Anterior cingulate cortex (tissue), 58 donors: ENCODE results near the gene NEU4.
A peak's percentile ranks its signal among the peaks of the same experiment; 100 is the strongest.
"Not testable (repeated sequence)": the region's sequence is repeated elsewhere in the genome, so short reads cannot be mapped to it uniquely, and the experiment has no call there.

Experiments
- DNase-seq, 58 donors: peaks; one replicate each; lab custom pipeline; 2025; lab: John Stamatoyannopoulos, UW

Gene NEU4

DNA sequence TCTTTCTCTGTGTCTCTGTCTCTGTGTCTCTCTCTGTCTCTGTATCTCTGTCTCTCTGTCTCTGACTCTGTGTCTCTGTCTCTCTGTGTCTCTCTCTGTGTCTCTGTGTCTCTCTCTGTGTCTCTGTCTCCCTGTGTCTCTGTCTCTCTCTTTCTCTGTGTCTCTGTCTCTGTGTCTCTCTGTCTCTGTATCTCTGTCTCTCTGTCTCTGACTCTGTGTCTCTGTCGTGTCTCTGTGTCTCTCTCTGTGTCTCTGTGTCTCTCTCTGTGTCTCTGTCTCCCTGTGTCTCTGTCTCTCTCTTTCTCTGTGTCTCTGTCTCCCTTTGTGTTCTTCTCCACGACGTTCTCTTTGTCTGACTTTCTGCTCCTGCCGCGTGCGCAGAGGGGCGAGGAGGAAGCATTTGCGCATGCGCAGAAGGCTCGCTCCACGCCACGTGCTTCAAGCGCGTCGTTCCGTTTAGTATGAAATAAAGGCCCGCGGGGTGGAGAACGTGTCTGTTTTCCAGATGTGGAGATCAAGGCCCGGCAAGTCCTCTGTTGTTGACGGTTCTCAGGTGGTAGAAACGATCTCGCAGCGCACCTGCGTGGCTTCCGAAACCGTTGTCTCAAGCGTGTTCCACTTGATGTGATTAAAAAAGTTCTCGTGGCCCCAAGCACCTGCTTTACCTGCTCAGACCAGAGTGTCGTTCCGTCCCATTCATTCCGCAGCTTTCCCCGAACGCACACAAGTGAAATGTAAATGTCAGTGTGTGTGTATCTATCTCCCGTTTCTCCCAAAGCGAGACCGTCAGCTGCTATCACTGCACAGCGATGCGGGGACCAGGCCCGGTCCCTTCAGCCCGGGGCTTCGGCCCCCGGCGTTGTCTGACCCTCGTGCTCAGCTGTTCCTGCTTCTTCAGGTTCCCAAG is 14.8 kb downstream of the NEU4 start:
- DNase-seq, result not testable (repeated sequence)

GRCh38 chr2:241827394-241827793 is 18.4 kb downstream of the NEU4 start:
- DNase-seq, result no peak

GRCh38 chr2:241833101-241833663 is 24.2 kb downstream of the NEU4 start:
- DNase-seq, result no peak

- not testable (repeated sequence) for DNase-seq
Observed at GRCh38 chr2:241833756-241834526, 24.9 kb downstream of the NEU4 start.

- DNase-seq, result no peak
Observed at GRCh38 chr2:241834527-241835210, 25.7 kb downstream of the NEU4 start.

GRCh38 chr2:241835611-241836010 is 26.6 kb downstream of the NEU4 start:
- DNase-seq, result no peak

DNA sequence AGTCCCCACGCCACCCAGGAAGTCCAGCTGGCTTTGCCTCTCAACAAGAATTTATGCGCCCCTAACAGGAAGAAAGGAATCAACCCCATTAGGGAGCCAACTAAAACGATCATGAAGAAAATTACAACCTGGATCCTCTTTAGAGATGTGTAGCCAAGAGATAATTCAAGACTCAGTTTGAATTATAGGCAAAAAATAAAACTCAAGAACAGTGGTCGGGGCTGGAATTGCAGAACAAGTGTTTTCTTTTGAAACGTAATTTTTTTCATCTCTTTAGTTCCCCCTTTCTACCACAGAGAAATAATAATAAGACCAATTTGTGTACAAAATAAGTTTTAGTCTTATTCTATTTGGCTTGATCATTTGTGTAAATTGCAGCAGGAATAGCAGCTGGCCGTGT is 27.3 kb downstream of the NEU4 start:
- DNase-seq, result no peak

DNA sequence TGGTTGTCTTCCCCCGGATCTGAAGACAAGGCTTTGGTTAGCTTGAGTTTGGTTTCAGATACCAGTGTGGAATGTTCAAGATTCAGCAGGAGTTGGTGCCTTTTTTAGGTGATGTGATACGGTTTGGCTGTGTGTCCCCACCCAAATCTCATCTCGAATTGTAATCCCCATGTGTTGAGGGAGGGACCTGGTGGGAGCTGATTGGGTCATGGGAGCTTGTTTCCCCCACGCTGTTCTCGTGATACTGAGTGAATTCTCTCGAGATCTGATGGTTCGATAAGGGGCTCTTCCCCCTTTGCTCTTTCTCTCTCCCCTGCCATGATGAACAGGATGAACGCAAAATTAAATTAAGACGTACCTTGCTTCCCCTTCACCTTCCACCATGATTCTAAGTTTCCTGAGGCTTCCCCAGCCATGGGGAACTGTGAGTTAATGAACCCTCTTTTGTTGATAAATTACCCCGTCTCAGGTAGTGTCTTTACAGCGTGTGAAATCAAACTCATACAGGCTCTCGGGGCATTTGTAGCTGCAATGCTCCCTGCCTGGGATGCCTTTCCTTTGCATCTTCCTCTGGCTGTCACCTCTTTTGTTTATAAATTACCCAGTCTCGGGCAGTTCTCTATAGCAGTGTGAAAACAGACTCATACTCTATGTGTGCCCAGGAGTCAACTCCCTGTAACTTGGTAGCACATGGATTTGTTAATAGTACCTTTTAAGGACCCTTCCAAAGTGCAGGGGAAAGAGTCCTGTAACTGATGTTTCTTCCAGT is 28.4 kb downstream of the NEU4 start:
- no peak for DNase-seq

- DNase-seq, result no peak
Observed at GRCh38 chr2:241841181-241842066, 32.4 kb downstream of the NEU4 start.

DNA sequence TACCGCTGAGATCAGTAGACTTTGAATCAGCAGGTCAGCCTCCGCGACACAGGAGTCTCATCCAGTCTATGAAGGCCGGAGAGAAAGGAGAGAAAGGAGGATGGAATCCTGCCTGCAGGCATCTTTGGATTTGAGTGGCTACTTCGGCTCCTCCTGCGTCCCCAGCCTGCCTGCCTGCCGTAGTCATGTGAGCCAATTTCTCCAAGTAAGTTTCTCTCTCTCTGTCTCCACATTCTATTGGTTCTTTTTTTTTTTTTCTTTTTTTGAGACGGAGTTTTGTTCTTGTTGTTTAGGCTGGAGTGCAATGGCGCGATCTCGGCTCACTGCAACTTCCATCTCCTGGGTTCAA is 33.0 kb downstream of the NEU4 start:
- DNase-seq, result no peak

DNA sequence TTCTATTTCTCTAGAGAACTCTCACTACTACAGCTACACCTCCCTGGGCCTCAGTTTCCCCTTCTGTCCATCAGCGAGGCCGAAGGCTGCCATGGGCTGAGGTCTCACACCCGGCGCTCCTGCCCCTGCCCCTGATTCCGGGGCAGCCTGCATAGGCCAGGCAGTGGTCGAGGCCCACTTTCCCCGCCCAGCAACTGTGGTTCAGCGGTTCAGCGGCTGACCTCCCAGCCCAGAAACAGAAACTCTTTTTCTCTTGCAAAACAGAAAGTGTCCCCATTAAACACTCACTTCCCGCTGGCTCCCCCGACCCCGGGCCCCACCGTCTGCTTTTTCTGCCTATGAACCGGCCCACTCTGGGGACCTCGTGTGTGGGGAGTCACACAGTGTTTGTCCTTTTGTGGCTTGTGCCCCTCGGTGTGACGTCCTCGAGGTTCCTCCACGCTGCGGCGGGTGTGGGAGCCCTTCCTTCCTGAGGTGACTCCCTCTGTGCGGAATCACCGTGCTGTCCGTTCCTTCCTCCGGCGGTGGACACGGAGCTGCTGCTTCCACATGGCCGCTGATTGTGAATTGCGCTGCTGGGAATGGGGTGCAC is 33.7 kb downstream of the NEU4 start:
- DNase-seq, result peak in 2 of 58 donors; percentile 13 to 63

DNA sequence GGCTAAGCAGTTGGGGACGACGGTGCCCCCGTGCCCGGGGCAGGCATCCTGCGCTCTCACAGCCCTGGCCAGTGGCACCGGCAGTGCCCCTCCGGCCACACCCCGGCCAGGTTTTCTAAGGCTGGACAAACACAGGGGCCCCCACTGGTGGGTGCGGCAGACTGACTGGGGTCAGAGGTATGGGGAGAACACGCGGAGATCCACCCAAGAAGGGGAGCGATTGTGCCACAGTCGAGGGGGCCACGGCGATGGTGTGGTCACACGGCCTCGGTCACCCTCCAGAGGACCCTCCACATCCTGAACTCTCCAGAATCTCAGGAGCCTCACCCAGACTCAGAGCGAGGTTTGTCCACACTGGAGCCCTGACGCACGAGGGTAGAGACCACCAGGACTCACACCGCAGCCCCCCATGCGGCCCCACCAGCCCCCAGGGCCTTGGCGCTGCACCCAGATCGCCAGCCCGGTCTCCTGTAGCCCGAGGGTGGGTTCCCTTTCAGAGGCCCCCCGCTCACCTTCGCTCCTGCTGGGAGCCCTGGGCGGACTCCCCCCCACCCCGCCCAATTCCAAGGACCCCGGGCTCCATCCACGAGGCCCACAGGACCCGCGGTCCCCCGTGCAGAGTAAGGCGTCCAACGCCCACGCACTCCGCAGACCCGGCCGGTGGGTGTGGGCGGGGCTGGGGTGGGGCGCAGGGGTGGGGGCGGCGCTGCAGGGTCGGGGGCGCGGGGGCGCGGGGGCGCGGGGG is 34.5 kb downstream of the NEU4 start:
- peak in 1 of 58 donors; percentile 39 for DNase-seq

DNA sequence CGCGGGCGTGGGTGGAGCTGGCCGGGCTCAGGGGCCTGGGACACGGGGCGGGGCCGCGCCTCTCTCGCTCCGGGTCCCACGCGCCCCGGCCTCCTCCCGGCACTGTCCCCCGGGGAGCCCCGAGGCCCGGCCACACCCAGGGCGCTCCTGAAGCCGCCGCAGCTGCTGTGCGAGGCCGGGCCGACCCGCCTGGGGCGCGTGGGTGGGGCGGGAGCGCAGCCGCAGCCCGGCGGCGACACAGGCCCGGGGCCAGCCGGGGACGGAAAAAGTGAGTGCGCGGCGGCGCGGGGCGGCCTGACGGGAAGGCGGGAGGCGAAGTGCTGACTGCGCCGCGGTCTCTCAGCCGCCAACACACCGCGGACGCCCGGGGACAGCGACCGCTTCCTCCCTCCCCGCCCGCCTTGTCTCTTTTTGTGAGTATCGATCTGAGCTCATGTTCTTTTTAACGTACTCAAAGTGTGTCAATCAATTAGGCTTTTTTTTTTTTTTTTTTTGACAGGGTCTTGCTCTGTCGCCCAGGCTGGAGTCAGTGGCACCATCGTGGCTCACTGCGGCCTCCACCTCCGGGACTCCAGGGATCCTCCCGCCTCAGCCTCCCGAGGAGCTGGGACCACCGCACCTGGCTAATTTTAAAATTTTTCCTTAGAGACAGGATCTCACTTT is 35.2 kb downstream of the NEU4 start:
- DNase-seq, result peak in 7 of 58 donors; percentile 28 to 46 (median 38)

GRCh38 chr2:241844831-241845578 is 36.0 kb downstream of the NEU4 start:
- no peak for DNase-seq

GRCh38 chr2:241846406-241846805 is 37.4 kb downstream of the NEU4 start:
- DNase-seq, result no peak
